H9 (cell line): ENCODE data around the gene MEG3. TPM values are rescaled to one million over a fixed set of nuclear protein-coding genes. Genes with fewer than 3 reads are reported as not detected.

Experiments used
- DNase-seq: peaks from one replicate; pipeline ENCODE4 v3.0.0-alpha.2; 2017
- H2AFZ ChIP-seq: one replicate; pipeline ENCODE4 v1.6.1; 2013; ENCODE audit warnings: mild to moderate bottlenecking, low read length, control low read depth, moderate library complexity
- H2AK5ac ChIP-seq: 2 replicates; pipeline ENCODE4 v1.6.1; 2013; ENCODE audit warnings: low read length, control low read depth, mixed read lengths; ENCODE audit not compliant: insufficient read length
- H2BK120ac ChIP-seq: one replicate; pipeline ENCODE4 v1.6.1; 2013; ENCODE audit warnings: low read depth, mild to moderate bottlenecking, low read length, control low read depth, inconsistent platforms; ENCODE audit not compliant: poor library complexity, severe bottlenecking
- H2BK12ac ChIP-seq: 2 replicates; pipeline ENCODE4 v1.6.1; 2013; ENCODE audit warnings: low read length, control low read depth, mixed read lengths, low read depth; ENCODE audit not compliant: insufficient read length
- H2BK15ac ChIP-seq: 2 replicates; pipeline ENCODE4 v1.6.1; 2013; ENCODE audit warnings: low read depth, low read length, control low read depth
- H2BK20ac ChIP-seq: one replicate; pipeline ENCODE4 v1.6.1; 2013; ENCODE audit warnings: low read depth, mild to moderate bottlenecking, low read length, control low read depth, inconsistent platforms; ENCODE audit not compliant: poor library complexity, severe bottlenecking
- H2BK5ac ChIP-seq: 2 replicates; pipeline ENCODE4 v1.6.1; 2013; ENCODE audit warnings: low read length, control low read depth, mixed read lengths; ENCODE audit not compliant: insufficient read length
- H3K14ac ChIP-seq: 2 replicates; pipeline ENCODE4 v1.6.1; 2013; ENCODE audit warnings: low read length, control low read depth; ENCODE audit not compliant: insufficient read depth
- H3K18ac ChIP-seq: 2 replicates; pipeline ENCODE4 v1.6.1; 2013; ENCODE audit warnings: low read depth, mild to moderate bottlenecking, mixed read lengths, low read length, control low read depth; ENCODE audit not compliant: insufficient read length
- H3K23ac ChIP-seq: 2 replicates; pipeline ENCODE4 v1.6.1; 2013; ENCODE audit warnings: low read length, control low read depth, mixed read lengths, low read depth; ENCODE audit not compliant: insufficient read length
- H3K23me2 ChIP-seq: 2 replicates; pipeline ENCODE4 v1.6.1; 2013; ENCODE audit warnings: low read depth, mild to moderate bottlenecking, mixed read lengths, low read length, control low read depth; ENCODE audit not compliant: insufficient read length, poor library complexity, severe bottlenecking
- H3K27ac ChIP-seq: 2 replicates; pipeline ENCODE4 v1.5.1; 2013; ENCODE audit warnings: low read length, control low read depth, mixed read lengths, low read depth; ENCODE audit not compliant: insufficient read length
- H3K27me3 ChIP-seq: 2 replicates; pipeline ENCODE4 v1.6.1; 2013; ENCODE audit warnings: low read length, control low read depth, inconsistent platforms; ENCODE audit not compliant: insufficient read depth
- H3K4ac ChIP-seq: 2 replicates; pipeline ENCODE4 v1.6.1; 2013; ENCODE audit warnings: low read depth, mild to moderate bottlenecking, control low read depth, inconsistent platforms, low read length, moderate library complexity
- H3K4me1 ChIP-seq: 2 replicates; pipeline ENCODE4 v1.6.1; 2013; ENCODE audit warnings: low read length, control low read depth, inconsistent platforms; ENCODE audit not compliant: insufficient read depth
- H3K4me2 ChIP-seq: 2 replicates; pipeline ENCODE4 v1.6.1; 2013; ENCODE audit warnings: low read length, control low read depth, mixed read lengths; ENCODE audit not compliant: insufficient read length, insufficient read depth
- H3K56ac ChIP-seq: 2 replicates; pipeline ENCODE4 v1.6.1; 2013; ENCODE audit warnings: low read depth, mild to moderate bottlenecking, mixed read lengths, low read length, control low read depth; ENCODE audit not compliant: insufficient read length
- H3K79me1 ChIP-seq: 2 replicates; pipeline ENCODE4 v1.6.1; 2013; ENCODE audit warnings: low read depth, mild to moderate bottlenecking, moderate library complexity, low read length, control low read depth, inconsistent platforms; ENCODE audit not compliant: insufficient read depth, poor library complexity, severe bottlenecking
- H3K79me2 ChIP-seq: 2 replicates; pipeline ENCODE4 v1.6.1; 2013; ENCODE audit warnings: low read length, control low read depth, inconsistent platforms; ENCODE audit not compliant: insufficient read depth
- H3K9ac ChIP-seq: 2 replicates; pipeline ENCODE4 v1.6.1; 2013; ENCODE audit warnings: low read length, control low read depth, mixed read lengths; ENCODE audit not compliant: insufficient read length; ENCODE audit errors: extremely low read depth
- H3K9me3 ChIP-seq: one replicate; pipeline ENCODE4 v1.6.1; 2013; ENCODE audit warnings: low read depth, low read length, inconsistent platforms; ENCODE audit not compliant: control insufficient read depth
- H3T11ph ChIP-seq: one replicate; pipeline ENCODE4 v1.6.1; 2013; ENCODE audit warnings: mild to moderate bottlenecking, low read length, control low read depth, inconsistent platforms
- H4K20me1 ChIP-seq: one replicate; pipeline ENCODE4 v1.6.1; 2013; ENCODE audit not compliant: control insufficient read depth, insufficient read length, insufficient read depth
- H4K5ac ChIP-seq: 2 replicates; pipeline ENCODE4 v1.6.1; 2013; ENCODE audit warnings: low read depth, mild to moderate bottlenecking, mixed read lengths, low read length, control low read depth; ENCODE audit not compliant: insufficient read length
- H4K8ac ChIP-seq: replicated peaks from 2 replicates; pipeline ENCODE4 v1.6.1; 2013; ENCODE audit warnings: low read length, control low read depth, mixed read lengths, low read depth; ENCODE audit not compliant: insufficient read length
- H4K91ac ChIP-seq: 2 replicates; pipeline ENCODE4 v1.6.1; 2013; ENCODE audit warnings: low read depth, mild to moderate bottlenecking, moderate library complexity, mixed read lengths, low read length, control low read depth; ENCODE audit not compliant: insufficient read length
- H3K27ac Mint-ChIP-seq, 3 experiments: 2 replicates in 2 of 3; 3 replicates in 1 of 3; pipeline ENCODE4 v1.8.0; 2020 to 2021; ENCODE audit warnings: mixed read lengths in 3 of 3, mild to moderate bottlenecking in 1 of 3, moderate library complexity in 1 of 3
- H3K27me3 Mint-ChIP-seq: 2 replicates; pipeline ENCODE4 v1.8.0; 2021; ENCODE audit warnings: low read depth, mild to moderate bottlenecking, moderate library complexity, mixed read lengths
- H3K36me3 Mint-ChIP-seq, 3 experiments: 2 replicates in 2 of 3; 3 replicates in 1 of 3; pipeline ENCODE4 v1.8.0; 2020 to 2021; ENCODE audit warnings: low read depth in 3 of 3, mixed read lengths in 3 of 3; ENCODE audit not compliant: insufficient read depth in 1 of 3
- H3K4me1 Mint-ChIP-seq, 2 experiments: 2 replicates each; pipeline ENCODE4 v1.8.0; 2020; ENCODE audit warnings: mixed read lengths in 2 of 2
- H3K4me3 Mint-ChIP-seq, 2 experiments: 2 replicates in 1 of 2; 3 replicates in 1 of 2; pipeline ENCODE4 v1.8.0; 2020 to 2021; ENCODE audit warnings: mild to moderate bottlenecking in 2 of 2, mixed read lengths in 2 of 2, moderate library complexity in 1 of 2
- H3K9me3 Mint-ChIP-seq, 2 experiments: 2 replicates in 1 of 2; 3 replicates in 1 of 2; pipeline ENCODE4 v1.8.0; 2020; ENCODE audit warnings: mild to moderate bottlenecking in 2 of 2, mixed read lengths in 2 of 2, moderate library complexity in 1 of 2
- WGBS: extraction: QIAGEN DNeasy Blood & Tissue Kit; methylation state at CpG from one replicate; pipeline ENCODE4 v1.1.7; 2013; ENCODE audit warnings: missing lambda C conversion rate, low lambda C conversion rate, mixed read lengths; ENCODE audit not compliant: insufficient read length; ENCODE audit errors: extremely low coverage; 5-methylcytosine and 5-hydroxymethylcytosine counted together
- total RNA-seq: library from RNA; stranded (reverse); gene quantifications from 2 replicates; pipeline ENCODE4 v1.2.1, GENCODE V29; 2021
- TF ChIP-seq, protein P1 (sequence below): fragments of 200-600 bp; sonication (generic); conservative IDR thresholded peaks from 3 replicates; pipeline ENCODE4 v1.8.0; 2021; ENCODE audit warnings: antibody characterized with exemption, mild to moderate bottlenecking

MEG3 gene
- total RNA-seq, 1 experiment from 2014 or later, result 0.52 TPM

DNA sequence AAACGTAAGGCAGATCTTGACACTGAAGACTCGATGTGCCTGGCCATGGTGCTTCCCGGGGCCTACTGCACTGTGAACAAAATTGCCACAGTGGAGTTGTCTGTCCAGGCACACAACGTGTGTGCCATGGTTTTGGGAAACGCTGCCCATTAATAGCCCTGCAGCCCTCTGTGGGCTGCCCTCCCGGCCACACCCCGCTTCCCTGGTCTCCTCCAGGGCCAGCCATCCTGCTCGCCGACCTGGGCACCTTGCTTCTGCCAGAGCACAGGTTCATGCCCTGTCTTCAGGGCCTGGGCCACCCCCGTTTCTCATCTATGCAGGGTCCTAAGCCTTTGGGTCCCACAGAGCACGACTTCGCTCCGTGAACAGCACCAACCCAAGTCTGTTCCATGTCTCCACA is 18.9 kb downstream of the MEG3 start:
- Histone ChIP-seq H4K8ac (no peak overlapping the region), H2BK15ac (no peak overlapping the region), H2BK12ac (no peak overlapping the region), H3K4me1 (peaks cover 2% of the 10 kb centered on the region; the same call in 1 of the 2 replicates), H2AK5ac (no peak overlapping the region), H3K79me1 (no peaks in the 10 kb centered on the region), H2AFZ (no peak overlapping the region), H2BK120ac (no peak overlapping the region), H4K5ac (no peak overlapping the region), H3K23me2 (no peaks in the 10 kb centered on the region), H4K20me1 (no peaks in the 10 kb centered on the region), H3K23ac (no peak overlapping the region), H3K79me2 (no peaks in the 10 kb centered on the region), H3K9ac (no peak overlapping the region), H3K9me3 (no peaks in the 10 kb centered on the region), H2BK5ac (no peak overlapping the region), H3T11ph (no peak overlapping the region), H3K14ac (no peak overlapping the region), H3K4ac (no peak overlapping the region), H2BK20ac (no peak overlapping the region), H3K27me3 (no peaks in the 10 kb centered on the region), H3K18ac (no peak overlapping the region), H3K56ac (no peak overlapping the region), H3K4me2 (no peak overlapping the region), H3K27ac (no peak overlapping the region), H4K91ac (no peak overlapping the region)
- H3K9me3 Mint-ChIP-seq, result no peaks in the 10 kb centered on the region
- no peaks in the 10 kb centered on the region for H3K36me3 Mint-ChIP-seq
- TF ChIP-seq, protein P1, sequence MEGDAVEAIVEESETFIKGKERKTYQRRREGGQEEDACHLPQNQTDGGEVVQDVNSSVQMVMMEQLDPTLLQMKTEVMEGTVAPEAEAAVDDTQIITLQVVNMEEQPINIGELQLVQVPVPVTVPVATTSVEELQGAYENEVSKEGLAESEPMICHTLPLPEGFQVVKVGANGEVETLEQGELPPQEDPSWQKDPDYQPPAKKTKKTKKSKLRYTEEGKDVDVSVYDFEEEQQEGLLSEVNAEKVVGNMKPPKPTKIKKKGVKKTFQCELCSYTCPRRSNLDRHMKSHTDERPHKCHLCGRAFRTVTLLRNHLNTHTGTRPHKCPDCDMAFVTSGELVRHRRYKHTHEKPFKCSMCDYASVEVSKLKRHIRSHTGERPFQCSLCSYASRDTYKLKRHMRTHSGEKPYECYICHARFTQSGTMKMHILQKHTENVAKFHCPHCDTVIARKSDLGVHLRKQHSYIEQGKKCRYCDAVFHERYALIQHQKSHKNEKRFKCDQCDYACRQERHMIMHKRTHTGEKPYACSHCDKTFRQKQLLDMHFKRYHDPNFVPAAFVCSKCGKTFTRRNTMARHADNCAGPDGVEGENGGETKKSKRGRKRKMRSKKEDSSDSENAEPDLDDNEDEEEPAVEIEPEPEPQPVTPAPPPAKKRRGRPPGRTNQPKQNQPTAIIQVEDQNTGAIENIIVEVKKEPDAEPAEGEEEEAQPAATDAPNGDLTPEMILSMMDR, result no peak
- WGBS, result no CpG with 5 or more reads among the region's 13 CpGs
- DNase-seq, result no peak
- H3K4me1 Mint-ChIP-seq, result peaks cover 22 to 33% of the 10 kb centered on the region in 2 experiments
- H3K27me3 Mint-ChIP-seq, result no peaks in the 10 kb centered on the region
- no peak overlapping the region for H3K27ac Mint-ChIP-seq
- no peak overlapping the region for H3K4me3 Mint-ChIP-seq
